BLaER1 treated with 17β-estradiol and CSF1 and Interleukin-3, amounts not matched to agents 10 nM and 100 nM (cell line): ENCODE measurements around the gene SV2A.

ENCODE experiments used
- H3K27ac ChIP-seq, 11 experiments: shearing (Covaris generic); formaldehyde crosslinking; 2 replicates each; pipeline ENCODE4 v1.8.1; 2022
- H3K27me3 ChIP-seq, 11 experiments: shearing (Covaris generic); formaldehyde crosslinking; 2 replicates each; pipeline ENCODE4 v1.8.1; 2022
- H3K36me3 ChIP-seq, 11 experiments: shearing (Covaris generic); formaldehyde crosslinking; 2 replicates each; pipeline ENCODE4 v1.8.1; 2022
- H3K4me1 ChIP-seq, 10 experiments: shearing (Covaris generic); formaldehyde crosslinking; 2 replicates each; pipeline ENCODE4 v1.8.1; 2022
- H3K4me2 ChIP-seq, 11 experiments: shearing (Covaris generic); formaldehyde crosslinking; 2 replicates each; pipeline ENCODE4 v1.8.1; 2022
- H3K4me3 ChIP-seq, 10 experiments: shearing (Covaris generic); formaldehyde crosslinking; 2 replicates each; pipeline ENCODE4 v1.8.1; 2022
- H3K9ac ChIP-seq, 11 experiments: shearing (Covaris generic); formaldehyde crosslinking; 2 replicates each; pipeline ENCODE4 v1.8.1; 2022
- H3K9me3 ChIP-seq, 11 experiments: shearing (Covaris generic); formaldehyde crosslinking; replicated peaks in 1 of 11; 2 replicates each; pipeline ENCODE4 v1.8.1; 2022
- H4K20me1 ChIP-seq, 11 experiments: shearing (Covaris generic); formaldehyde crosslinking; 2 replicates each; pipeline ENCODE4 v1.8.1; 2022
- Cebpa-rat ChIP-seq, 11 experiments: shearing (Covaris generic); IDR thresholded peaks; 2 replicates each; pipeline ENCODE4 v1.8.1; 2022

Gene SV2A

DNA sequence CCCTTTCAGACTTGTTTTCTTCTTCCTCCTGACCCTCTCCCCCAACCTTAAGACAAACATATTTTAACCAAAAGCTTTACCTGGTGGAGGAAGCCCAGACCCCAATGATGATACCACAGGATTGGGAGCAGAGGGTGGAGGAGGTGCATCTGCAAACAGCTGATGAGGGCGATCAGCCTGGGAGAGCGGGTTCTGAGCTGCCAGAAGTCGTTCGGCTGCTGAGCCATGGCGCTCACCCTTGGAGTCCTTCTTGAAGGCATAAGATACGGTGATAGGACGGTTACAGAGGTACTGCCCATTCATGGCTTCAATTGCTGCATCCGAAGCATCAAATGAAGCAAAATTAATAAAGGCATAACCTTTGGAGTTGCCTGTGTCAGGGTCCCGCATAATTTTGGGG is 8.7 kb upstream of the SV2A start:
- Histone ChIP-seq H3K9ac (peak overlapping the region in 8 of 11 experiments; percentile 2 to 91 (median 88); a peak in 9 of 22 replicates), H3K27ac (no peak overlapping the region), H3K4me3 (peak overlapping the region; percentile 81 to 97 (median 90)), H3K4me1 (peaks cover 35 to 65% (median 50%) of the 10 kb centered on the region in 10 experiments), H3K4me2 (peak overlapping the region; percentile 84 to 98 (median 94)), H3K9me3 (no peaks in the 10 kb centered on the region), H3K36me3 (peaks cover 47 to 57% (median 53%) of the 10 kb centered on the region in 11 experiments), H3K27me3 (no peaks in the 10 kb centered on the region), H4K20me1 (peaks cover 5 to 51% (median 33%) of the 10 kb centered on the region in 11 experiments; a peak in 17 of 22 replicates)
- TF ChIP-seq Cebpa-rat (IDR thresholded peaks at IDR 0.05): no peak

DNA sequence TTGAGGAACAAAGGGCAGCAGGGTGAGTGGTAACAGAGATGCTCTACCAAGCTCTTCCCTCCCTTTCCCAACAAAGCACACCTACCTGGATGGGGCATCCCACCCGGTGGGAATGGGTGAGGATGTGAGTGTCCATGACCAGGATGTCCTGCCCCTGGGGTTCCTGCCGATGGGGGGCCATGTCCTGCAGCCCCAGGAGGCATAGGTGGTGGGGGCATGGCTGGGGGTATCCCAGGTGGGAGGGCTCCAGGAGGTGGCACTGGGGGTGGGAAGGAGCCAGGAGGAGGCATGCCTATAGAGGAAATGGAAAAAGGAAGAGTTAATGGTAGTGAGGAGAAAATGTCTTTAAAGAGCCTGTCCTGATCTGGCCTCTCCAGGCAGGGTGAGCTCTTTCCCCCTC is 8.1 kb upstream of the SV2A start:
- no peaks in the 10 kb centered on the region for H3K9me3 ChIP-seq
- H3K4me2 ChIP-seq: peak overlapping the region; percentile 84 to 98 (median 94)
- H3K36me3 ChIP-seq: peaks cover 47 to 59% (median 53%) of the 10 kb centered on the region in 11 experiments
- no peak overlapping the region for H3K27ac ChIP-seq
- peak overlapping the region in 7 of 11 experiments; percentile 2 to 91 (median 90); a peak in 7 of 22 replicates for H3K9ac ChIP-seq
- H4K20me1 ChIP-seq: peaks cover 5 to 51% (median 33%) of the 10 kb centered on the region in 11 experiments; a peak in 17 of 22 replicates
- H3K4me3 ChIP-seq: peak overlapping the region; percentile 81 to 97 (median 90); a peak in 16 of 20 replicates
- peaks cover 35 to 60% (median 45%) of the 10 kb centered on the region in 10 experiments for H3K4me1 ChIP-seq
- no peaks in the 10 kb centered on the region for H3K27me3 ChIP-seq
- no peak for TF ChIP-seq Cebpa-rat (IDR thresholded peaks at IDR 0.05)

DNA sequence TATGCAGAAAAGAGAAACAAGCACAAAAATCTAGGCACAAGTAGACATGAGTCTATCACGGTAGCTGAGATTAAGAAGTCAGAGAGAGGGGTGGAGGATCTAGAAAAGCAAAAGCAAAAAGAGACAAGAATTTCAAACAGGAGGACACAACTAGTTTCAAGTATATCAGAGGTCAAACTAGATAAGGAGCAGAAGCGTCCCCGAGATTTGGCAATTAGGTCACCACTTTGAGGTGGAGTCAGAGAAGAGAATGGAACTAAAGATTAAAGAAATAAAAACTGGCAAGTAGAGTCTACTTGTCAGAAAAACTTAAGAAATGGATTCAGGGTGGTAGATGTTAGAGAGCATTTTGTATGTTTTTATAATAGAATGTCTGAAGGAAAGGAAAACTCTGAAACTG is 7.7 kb upstream of the SV2A start:
- Histone ChIP-seq H3K4me1 (peaks cover 35 to 56% (median 43%) of the 10 kb centered on the region in 10 experiments), H3K4me3 (peak overlapping the region in 9 of 10 experiments; percentile 82 to 97 (median 91); a peak in 10 of 20 replicates), H4K20me1 (peaks cover 5 to 51% (median 33%) of the 10 kb centered on the region in 11 experiments; a peak in 17 of 22 replicates), H3K4me2 (peak overlapping the region; percentile 84 to 98 (median 94)), H3K36me3 (peaks cover 47 to 59% (median 53%) of the 10 kb centered on the region in 11 experiments), H3K9me3 (no peaks in the 10 kb centered on the region), H3K27me3 (no peaks in the 10 kb centered on the region), H3K27ac (no peak overlapping the region), H3K9ac (peak overlapping the region in 4 of 11 experiments; percentile 2 to 91 (median 51); a peak in 3 of 22 replicates)
- no peak for TF ChIP-seq Cebpa-rat (IDR thresholded peaks at IDR 0.05)

DNA sequence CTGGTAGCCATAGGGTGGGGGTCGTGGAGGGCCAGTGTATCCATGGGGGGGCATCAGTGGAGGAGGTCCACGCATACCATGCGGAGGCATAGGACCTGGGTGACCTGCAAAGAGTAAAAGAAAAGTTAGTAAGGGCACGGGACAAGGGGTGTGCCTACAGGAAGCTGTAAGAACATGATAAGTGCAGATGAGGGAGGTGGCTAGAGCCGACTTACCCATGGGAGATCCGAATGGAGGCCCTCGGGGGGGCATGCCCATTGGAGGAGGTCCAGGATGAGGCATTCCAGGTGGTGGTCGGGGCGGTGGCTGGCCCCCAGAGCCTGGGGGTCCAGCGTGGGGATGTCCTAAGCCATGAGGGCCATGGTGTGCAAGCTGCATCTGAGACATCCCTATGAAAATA is 6.0 kb upstream of the SV2A start:
- peaks cover 47 to 59% (median 53%) of the 10 kb centered on the region in 11 experiments for H3K36me3 ChIP-seq

DNA sequence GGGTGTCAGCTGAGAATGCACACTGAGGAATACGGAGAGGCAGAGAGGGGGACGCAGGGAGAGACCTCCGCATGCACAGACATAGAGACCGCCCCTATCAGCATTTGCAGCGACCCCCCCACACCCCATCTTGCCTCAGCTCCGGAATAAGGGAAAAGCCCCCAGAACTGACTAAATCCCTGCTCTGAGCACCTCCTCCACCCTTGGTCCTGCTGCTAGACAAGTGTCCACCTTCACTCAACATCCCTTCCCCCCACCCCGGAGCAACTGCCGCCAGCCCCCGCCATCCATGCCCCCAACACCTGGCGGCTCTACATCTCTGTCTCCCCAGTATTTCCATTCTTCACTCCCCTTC is 769 bp downstream of the SV2A start:
- Histone ChIP-seq H3K27ac (peak overlapping the region in 9 of 11 experiments; percentile 25 to 76 (median 71); a peak in 15 of 22 replicates), H3K9ac (peak overlapping the region; percentile 21 to 83 (median 80); a peak in 19 of 22 replicates), H3K4me3 (peak overlapping the region; percentile 45 to 82 (median 74); a peak in 19 of 20 replicates), H4K20me1 (no peaks in the 10 kb centered on the region), H3K4me2 (peak overlapping the region; percentile 92 to 99 (median 97)), H3K9me3 (no peaks in the 10 kb centered on the region), H3K4me1 (peaks cover 36 to 49% (median 41%) of the 10 kb centered on the region in 10 experiments), H3K27me3 (peaks cover 0 to 5% (median 0%) of the 10 kb centered on the region in 11 experiments; a peak in 5 of 22 replicates), H3K36me3 (peaks cover 0 to 24% (median 17%) of the 10 kb centered on the region in 11 experiments; a peak in 18 of 22 replicates)
- TF ChIP-seq Cebpa-rat (IDR thresholded peaks at IDR 0.05): no peak

More for the DNA sequence above, 6.0 kb upstream of the SV2A start:
- H3K9ac ChIP-seq: no peak overlapping the region
- no peak overlapping the region for H3K4me2 ChIP-seq
- H3K4me1 ChIP-seq: peaks cover 32 to 40% (median 34%) of the 10 kb centered on the region in 10 experiments
- no peaks in the 10 kb centered on the region for H3K9me3 ChIP-seq
- H3K27ac ChIP-seq: no peak overlapping the region
- no peaks in the 10 kb centered on the region for H3K27me3 ChIP-seq
- H3K4me3 ChIP-seq: no peak overlapping the region
- peaks cover 5 to 51% (median 33%) of the 10 kb centered on the region in 11 experiments; a peak in 17 of 22 replicates for H4K20me1 ChIP-seq
- no peak for TF ChIP-seq Cebpa-rat (IDR thresholded peaks at IDR 0.05)

DNA sequence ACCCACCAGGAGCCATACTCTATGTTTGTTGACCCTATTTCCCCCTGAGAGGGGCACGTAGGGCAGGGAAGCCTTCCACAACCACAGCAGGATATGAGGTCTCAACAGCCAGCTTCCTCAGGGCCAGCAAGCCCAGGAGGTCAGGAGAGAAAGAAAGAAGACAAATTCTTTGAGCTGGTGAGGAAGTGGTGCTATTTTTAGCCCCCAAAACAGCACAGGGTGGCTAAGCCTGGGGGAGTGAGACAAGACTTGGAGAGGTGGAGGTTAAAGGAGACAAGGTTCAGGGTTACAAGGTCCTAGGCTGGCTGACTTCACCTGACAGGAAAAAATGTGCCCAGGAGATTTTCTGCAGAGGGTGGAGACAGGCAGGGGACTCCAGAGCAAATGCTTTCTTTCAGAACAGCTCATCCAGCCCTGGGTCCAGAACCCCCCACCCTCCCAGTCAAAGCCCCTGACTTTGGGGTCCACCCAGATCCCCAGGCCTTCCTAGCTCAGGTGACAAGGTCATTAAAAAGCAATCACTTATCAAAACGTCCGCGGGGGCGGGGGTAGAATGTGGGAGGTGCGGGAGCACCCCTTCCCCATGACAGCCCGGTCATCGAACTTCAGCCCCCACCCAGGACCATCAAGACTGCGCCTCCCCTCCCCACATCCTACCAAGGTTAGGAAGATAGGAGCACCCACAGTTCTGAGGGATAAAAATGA is 1.3 kb downstream of the SV2A start:
- H3K4me3 ChIP-seq: peak overlapping the region; percentile 45 to 82 (median 74); a peak in 19 of 20 replicates
- peaks cover 0 to 25% (median 19%) of the 10 kb centered on the region in 11 experiments; a peak in 16 of 22 replicates for H3K36me3 ChIP-seq

DNA sequence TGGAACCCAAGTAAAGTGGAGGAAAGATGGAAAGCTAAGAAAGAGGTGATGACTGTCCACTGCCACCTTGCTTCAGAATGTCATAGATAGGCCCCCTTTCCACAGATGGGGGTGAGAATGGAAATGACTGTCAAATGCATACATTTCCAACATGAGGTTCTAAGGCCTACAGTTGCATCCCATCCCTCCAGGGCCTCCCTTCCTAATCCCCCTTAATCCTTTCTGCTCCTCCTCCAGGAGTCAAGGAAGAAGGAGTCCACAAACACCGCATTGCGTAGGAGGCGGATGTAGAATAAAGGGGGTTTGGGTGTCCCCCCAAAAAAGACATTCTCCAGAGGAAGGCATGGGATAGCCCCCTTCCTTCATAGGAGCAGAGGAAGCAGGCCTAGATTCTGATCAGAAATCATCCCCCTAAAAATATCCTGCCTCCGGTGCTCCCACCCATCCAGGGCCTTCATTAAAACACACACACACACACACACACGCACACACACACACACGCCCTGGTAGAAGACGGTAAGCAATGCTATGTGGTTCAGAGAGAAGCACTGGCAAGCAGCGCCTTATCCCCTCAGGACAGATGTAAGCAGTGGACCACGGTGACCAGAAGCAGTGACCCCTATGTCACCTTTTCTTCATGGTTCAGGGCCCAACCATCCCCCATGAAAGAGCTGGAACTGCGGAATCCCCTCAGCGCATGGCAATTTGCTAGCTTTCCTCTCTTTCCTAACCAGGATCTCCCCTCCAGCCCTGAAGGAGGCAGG is 2.0 kb downstream of the SV2A start:
- Histone ChIP-seq H3K4me2 (peak overlapping the region; percentile 92 to 99 (median 97)), H3K9ac (peak overlapping the region in 10 of 11 experiments; percentile 46 to 83 (median 80); a peak in 18 of 22 replicates), H3K27ac (peak overlapping the region in 9 of 11 experiments; percentile 25 to 76 (median 71); a peak in 18 of 22 replicates), H3K9me3 (no peaks in the 10 kb centered on the region), H3K36me3 (peaks cover 0 to 32% (median 27%) of the 10 kb centered on the region in 11 experiments; a peak in 16 of 22 replicates), H3K4me3 (peak overlapping the region in 8 of 10 experiments; percentile 67 to 82 (median 76); a peak in 16 of 20 replicates), H4K20me1 (no peaks in the 10 kb centered on the region), H3K27me3 (peaks cover 0 to 5% (median 0%) of the 10 kb centered on the region in 11 experiments; a peak in 5 of 22 replicates), H3K4me1 (peaks cover 38 to 51% (median 41%) of the 10 kb centered on the region in 10 experiments)
- no peak for TF ChIP-seq Cebpa-rat (IDR thresholded peaks at IDR 0.05)

More for the DNA sequence above, 1.3 kb downstream of the SV2A start:
- H3K9me3 ChIP-seq: no peaks in the 10 kb centered on the region
- no peak for TF ChIP-seq Cebpa-rat (IDR thresholded peaks at IDR 0.05)
- peaks cover 37 to 50% (median 41%) of the 10 kb centered on the region in 10 experiments for H3K4me1 ChIP-seq
- H3K27ac ChIP-seq: peak overlapping the region in 10 of 11 experiments; percentile 15 to 76 (median 70); a peak in 18 of 22 replicates
- peaks cover 0 to 5% (median 0%) of the 10 kb centered on the region in 11 experiments; a peak in 5 of 22 replicates for H3K27me3 ChIP-seq
- no peaks in the 10 kb centered on the region for H4K20me1 ChIP-seq
- peak overlapping the region; percentile 92 to 99 (median 97) for H3K4me2 ChIP-seq
- H3K9ac ChIP-seq: peak overlapping the region; percentile 21 to 83 (median 80); a peak in 20 of 22 replicates

DNA sequence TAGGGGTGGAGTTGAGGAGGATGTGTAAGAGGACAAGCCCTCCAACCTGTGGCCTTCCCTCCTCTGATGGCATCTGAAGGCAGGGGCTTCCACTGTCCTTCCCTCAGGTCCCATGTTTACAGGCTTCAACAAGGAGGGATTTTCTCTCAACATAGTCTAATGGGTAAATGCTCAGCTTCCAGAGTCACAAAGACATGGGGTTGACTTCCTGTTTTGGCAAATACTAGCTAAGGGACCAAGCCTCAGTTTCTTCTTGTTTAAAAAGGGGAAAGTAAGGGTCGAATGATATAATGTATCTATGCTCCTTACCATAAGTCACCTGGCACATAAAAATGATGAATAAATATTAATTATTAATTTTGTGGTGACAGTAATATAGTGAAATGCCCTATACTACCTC is 3.1 kb downstream of the SV2A start:
- peak overlapping the region; percentile 92 to 99 (median 97); a peak in 20 of 22 replicates for H3K4me2 ChIP-seq
- H3K4me1 ChIP-seq: peaks cover 38 to 51% (median 41%) of the 10 kb centered on the region in 10 experiments
- H3K9me3 ChIP-seq: no peaks in the 10 kb centered on the region
- H3K9ac ChIP-seq: peak overlapping the region in 1 of 11 experiments; percentile 12; a peak in 1 of 22 replicates
- peak overlapping the region in 7 of 11 experiments; percentile 18 to 76 (median 71); a peak in 11 of 22 replicates for H3K27ac ChIP-seq
- H3K27me3 ChIP-seq: peaks cover 0 to 5% (median 0%) of the 10 kb centered on the region in 11 experiments; a peak in 5 of 22 replicates
- no peak overlapping the region for H3K4me3 ChIP-seq
- no peak for TF ChIP-seq Cebpa-rat (IDR thresholded peaks at IDR 0.05)
- H3K36me3 ChIP-seq: peaks cover 0 to 43% (median 36%) of the 10 kb centered on the region in 11 experiments; a peak in 17 of 22 replicates
- no peaks in the 10 kb centered on the region for H4K20me1 ChIP-seq
